Measurements from ENCODE around the gene C22orf31.

GRCh38 chr22:29014773-29015172 lies 46.9 kb downstream of the C22orf31 start:
- TF ChIP-seq CTCF (IDR thresholded peaks at IDR 0.05; ENCODE audit: low read depth, low read length, poor library complexity, severe bottlenecking) (no peak), EZH2phosphoT487 (IDR thresholded peaks at IDR 0.05; ENCODE audit: borderline replicate concordance, low read length) (no peak)

Measured in DOHH2 (cell line).